Measurements from ENCODE around the gene CASKIN2. TPM values are rescaled to one million over a fixed set of nuclear protein-coding genes. Genes with fewer than 3 reads are reported as not detected.
"Not testable (repeated sequence)": the region's sequence is repeated elsewhere in the genome, so short reads cannot be mapped to it uniquely, and the experiment has no call there.

Gene CASKIN2
- total RNA-seq, 1 experiment from 2014 or later = 8.4 TPM

DNA sequence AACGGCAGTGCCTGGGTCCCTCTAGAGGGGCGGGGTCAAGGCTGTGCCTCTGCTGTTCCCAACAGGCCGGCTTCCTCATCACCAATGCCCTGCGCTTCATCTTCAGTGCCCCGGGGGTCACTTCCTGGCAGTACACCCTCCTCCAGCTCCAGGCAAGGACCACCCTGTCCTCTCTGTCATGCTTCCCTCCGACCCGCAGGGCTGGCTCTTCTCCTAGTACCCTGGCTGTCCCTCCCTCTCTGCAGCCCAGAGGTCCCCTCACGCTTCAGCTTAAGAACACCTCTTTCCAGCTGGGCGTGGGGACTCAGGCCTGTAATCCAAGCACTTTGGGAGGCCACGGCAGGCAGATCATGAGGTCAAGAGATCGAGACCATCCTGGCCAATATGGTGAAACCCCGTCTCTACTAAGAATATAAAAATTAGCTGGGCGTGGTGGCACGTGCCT is 25.8 kb downstream of the CASKIN2 start:
- DNase-seq (ENCODE audit: low spot score) = no peak

DNA sequence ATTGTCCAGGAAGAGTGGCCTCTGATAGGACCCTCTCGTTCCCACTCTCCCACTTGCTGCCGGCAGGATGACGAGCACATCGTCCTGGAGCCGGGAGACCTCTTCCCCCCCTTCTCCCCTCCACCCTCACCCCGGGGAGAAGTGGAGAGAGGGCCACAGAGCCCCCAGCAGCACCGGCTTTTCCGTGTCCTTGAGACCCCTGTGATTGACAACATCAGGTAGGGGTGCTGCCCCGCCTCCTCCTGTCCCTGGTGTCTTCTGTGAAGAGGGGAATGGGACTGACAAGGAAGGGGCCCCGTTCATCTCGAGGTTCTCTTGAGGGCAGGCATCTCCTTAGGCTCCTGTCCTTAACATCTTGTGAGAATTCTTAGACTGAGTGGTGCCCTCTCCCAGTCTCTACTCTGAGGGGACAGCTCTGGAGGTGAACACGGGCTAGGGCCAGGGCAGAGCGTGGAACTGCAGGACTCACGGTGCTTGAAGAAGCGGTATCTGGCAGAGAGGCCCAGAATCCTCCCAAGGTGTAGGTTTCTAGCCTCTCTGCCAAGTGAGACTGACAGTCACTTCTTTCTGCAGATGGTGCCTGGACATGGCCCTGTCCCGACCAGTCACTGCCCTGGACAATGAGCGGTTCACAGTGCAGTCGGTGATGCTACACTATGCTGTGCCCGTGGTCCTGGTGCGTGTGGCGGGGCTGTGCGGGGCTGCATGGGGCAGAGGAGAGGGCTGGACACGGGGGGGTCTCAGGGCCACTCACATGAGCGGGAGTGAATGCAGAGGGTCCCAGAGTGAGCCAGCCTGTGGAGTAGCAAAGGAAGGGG is 26.4 kb downstream of the CASKIN2 start:
- no peak for DNase-seq (ENCODE audit: low spot score)

DNA sequence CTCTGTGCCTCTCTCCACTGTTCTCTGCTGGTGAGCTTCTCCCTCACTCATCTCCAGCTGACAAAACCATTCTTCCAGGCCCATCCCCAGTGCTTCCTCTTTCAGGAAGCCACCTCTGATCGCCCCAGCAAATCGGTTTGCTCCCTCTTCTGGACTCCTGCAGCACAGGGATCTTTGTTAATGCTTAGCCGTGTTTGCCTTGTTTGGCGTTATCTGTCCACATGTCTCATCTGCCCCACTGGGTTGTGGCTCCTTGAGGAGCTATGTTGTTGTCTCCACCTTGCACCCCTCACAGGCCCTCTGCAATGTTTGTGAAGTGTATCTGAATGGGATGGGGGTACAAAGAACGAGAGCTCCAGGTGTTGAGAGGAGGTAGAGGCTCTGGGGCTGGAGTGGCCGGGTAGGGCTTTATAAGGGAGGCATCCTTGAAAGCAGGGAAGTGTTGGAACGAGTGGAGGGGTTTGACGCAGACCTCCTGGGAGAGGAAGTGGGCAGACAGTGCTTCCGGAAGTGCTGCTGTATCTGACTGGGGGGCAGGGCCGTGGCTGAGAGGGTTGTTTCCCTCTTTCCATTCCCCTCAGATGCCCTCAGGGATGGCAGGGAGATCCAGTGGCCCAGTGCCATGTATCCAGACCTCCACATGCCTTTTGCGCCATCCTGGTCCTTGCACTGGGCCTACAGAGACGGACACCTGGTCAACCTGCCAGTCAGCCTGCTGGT is 27.8 kb downstream of the CASKIN2 start:
- no peak for DNase-seq (ENCODE audit: low spot score)

DNA sequence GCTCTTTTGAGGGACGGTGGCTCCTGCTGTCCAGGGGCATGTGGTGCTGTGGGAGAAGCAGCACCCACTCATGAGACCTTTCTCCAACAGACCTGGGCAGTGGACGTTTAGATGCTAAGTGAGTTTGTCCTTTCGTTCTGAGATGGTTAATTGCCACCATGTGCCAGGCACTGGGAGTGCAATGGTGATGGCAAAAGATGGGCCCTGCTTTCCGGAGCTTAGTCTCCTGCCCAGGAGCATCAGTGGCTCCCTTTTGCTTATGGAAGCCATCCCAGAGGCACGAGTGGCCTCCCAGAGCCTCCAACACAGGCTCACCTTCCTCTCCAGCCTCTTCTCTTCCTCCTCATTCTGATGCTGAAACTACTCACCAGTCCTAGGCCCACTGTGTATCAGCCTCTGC is 28.4 kb downstream of the CASKIN2 start:
- DNase-seq (ENCODE audit: low spot score) = no peak

DNA sequence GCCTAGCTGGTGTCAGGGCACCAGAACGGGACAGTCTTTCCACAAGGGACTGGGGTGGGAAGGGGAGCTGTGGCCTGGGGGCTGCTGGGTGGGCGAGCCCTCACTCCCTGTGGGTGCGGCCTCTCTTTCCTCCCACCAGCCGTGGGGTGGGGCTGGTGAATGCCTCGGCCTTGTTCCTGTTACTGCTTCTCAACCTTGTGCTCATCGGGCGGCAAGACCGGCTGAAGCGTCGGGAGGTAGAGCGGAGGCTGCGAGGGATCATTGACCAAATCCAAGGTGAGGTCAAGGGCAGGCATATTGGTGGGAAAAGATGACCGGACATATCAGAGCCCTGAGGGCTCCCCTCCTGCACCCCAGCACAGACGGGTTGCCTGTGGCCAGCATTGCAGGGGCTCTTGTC is 29.2 kb downstream of the CASKIN2 start:
- no peak for DNase-seq (ENCODE audit: low spot score)

DNA sequence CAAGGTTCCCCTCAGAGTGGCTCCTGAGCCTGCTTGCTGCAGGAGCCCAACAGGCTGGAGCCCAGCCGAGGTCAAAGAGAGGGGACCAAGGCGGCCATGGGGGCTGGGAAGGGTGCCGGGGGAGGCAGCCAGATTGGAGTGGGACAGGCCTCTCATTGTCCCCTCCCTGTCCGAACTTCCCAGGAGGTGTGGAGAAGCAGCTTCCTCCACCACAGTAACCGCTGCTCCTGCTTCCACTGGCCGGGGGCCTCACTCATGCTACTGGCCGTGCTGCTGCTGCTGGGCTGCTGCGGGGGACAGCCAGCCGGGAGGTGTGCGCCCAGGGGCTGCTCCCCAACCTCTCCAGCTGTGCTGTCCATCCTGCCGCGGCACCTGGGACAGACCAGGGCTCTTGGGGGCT is 29.6 kb downstream of the CASKIN2 start:
- DNase-seq (ENCODE audit: low spot score) = no peak

DNA sequence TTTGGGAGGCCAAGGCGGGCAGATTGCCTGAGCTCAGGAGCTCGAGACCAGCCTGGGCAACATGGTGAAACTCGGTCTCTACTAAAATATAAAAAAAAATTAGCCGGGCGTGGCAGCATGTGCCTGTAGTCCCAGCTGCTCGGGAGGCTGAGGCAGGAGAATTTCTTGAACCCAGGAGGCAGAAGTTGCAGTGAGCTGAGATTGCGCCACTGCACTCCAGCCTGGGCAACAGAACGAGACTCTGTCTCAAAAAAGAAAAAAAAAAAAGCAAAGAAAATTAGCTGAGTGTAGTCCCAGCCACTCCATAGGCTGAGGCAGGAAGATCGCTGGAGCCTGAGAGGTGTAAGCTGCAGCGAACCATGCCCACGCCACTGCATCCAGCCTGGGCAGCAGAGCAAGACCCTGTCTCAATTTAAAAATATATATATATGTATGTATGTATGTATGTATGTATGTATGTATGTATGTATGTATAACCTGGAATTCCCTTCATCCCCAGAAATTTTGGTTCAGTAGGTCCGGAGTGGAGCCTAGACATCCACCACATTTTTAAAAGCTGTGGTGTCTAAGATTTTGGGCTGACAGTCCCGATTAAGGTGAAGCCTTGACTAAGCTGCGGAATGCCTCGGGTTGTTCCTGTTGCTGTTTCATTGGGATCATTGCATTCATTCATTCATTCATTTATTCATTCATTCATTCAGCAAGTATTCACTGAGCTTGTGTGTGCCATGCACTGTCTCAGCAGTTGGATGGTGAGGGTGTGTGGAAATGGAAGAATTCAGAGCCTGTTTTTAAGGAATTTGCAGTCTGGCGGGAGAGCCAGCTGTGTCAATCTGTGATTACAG is 33.0 kb downstream of the CASKIN2 start:
- DNase-seq (ENCODE audit: low spot score) = no peak

DNA sequence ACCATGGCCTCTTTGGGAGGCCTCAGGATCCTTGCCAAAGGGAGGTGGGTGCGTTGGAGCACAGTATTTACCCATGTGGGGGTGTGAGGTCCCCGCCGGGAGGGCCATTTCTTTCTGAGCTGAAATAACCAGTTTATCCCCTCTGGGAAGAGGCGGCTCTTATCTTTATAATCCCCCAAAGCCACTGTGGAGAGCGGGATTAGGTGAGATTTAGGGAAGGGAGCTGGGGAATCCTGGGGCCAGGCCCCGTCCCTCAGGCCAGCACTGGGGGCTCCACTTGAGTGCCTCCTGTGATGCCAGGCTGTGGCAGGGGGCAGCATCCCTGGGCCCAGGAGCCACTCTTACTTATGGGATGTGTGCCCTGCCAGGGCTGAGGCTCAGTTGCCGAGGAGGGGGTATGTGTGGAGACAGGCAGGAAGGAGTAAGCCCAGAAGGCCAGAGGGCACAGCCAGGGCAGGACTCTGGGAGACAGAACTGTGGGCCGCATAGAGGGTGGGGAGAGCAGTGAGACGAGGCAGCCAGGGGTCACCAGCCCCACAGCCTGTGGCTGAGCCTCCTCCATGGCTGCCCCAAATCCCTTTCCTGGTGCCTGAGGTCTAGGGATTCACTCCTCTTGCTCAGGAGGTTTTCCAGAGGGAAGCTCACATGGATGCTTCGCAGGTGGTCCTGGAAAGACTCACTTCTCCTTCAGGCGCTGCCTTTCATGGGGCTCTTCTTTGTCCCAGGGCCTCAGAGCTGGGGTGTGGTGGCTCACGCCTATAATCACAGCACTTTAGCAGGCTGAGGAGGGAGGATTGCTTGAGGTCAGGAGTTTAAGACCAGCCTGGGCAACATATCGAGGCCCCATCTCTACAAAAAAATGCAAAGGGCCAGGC is 33.9 kb downstream of the CASKIN2 start:
- DNase-seq (ENCODE audit: low spot score) = no peak

DNA sequence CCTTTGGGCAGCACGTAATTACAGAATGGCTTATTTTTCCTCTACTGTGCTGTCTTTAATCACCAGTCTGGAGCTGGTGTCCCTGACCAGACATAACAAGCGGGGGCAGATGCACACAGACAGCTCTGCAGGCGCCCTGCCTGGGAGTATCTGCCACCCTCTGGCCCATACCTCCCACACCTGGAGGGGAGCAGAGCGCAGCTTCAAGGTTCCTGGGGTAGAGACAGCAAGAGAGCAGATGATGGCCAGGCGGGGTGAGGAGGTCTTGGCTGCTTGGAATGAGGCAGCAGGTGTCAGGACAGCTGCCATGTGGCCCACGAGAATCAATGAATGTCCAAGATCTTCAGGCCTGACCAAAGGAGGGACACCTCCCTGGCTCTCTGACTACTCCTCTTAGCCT is 35.1 kb downstream of the CASKIN2 start:
- no peak for DNase-seq (ENCODE audit: low spot score)

DNA sequence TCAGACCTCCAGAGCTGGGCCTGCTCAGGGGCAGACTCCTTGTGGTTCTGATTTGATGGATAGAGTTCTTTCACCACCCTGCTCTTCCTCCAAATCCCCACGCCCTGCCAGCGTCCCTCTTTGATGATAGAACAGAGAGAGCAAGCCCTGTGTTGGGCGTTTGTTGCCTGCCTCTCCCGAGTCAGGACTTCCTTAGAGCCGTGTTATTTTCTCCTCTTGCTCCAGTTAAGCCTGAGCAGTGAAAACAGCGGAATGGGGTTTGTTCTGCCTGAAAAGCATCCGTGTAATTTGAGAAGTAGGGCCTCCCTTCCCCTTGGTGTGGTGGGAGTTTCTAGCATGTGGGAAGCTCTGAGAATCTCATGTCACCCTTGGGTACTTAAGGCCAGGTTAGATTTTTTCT is 36.8 kb downstream of the CASKIN2 start:
- no peak for DNase-seq (ENCODE audit: low spot score)

DNA sequence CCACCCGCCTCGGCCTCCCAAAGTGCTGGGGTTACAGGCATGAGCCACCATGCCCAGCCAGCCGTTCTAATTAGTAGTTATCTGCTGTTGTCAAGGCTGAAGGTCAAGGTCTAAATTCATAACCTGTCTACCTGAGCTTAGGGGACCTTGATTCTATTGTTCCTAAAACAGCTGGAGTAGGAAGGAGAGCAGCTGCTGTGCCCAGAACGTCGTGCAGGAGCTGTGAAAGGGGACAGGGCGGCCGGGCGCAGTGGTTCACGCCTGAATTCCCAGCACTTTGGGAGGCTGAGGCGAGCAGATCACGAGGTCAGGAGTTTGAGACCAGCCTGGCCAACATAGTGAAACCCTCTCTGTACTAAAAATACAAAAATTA is 37.9 kb downstream of the CASKIN2 start:
- not testable (repeated sequence) for DNase-seq (ENCODE audit: low spot score)

DNA sequence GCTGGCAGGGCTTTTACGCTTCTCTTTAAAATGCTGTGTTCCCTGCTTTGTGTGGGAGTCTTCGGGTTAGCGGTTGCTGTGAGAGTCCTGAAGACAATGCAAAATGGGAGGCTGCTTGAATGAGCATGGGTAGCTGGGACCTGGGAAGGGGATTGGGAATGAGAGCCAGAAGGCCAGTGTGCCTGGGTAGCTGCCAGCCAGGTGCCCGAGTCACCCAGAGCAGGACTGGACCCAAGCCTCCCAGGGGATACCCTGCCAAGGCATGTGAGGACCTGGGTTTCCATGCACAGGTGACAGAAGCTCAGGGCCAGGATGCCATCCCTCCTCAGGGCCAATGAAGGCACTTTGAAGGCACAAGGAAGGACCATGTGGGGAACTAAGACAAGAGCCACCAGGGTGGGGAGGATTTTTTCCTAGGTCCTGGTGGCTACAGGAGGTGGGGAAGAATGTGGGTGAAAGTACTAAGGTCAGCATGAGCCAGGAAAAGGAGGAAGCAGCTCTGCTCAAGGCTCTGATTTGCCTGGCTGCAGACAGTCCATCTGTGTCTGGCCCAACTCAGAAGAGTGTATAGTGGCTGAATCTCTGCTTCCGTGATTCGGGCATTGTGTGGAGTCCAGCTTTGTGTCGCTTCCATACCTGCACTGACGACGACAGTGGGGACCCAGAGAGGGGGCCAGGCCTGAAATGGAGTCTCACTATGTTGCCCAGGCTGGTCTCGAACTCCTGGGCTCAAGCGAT is 38.4 kb downstream of the CASKIN2 start:
- DNase-seq (ENCODE audit: low spot score) = no peak

DNA sequence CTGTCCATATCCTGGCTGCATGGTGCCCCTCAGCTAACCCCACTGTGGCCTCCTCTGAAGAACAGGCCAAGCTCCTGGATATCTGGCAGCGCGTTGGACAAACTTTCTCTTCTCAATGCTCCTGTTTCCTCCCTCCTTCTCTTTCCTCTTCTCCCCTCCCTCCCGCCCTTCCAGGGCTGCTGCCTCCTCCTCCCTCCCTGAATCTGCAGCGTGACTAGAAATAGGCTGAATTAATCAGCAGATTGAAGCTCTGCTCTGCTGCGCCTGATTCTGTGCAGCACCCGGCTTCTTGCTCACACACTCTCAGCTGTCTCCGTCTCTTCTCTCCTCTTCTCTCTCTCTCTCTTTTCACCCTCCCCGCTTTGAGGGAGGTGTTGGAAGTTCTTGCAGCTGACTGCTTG is 39.1 kb downstream of the CASKIN2 start:
- DNase-seq (ENCODE audit: low spot score) = no peak

DNA sequence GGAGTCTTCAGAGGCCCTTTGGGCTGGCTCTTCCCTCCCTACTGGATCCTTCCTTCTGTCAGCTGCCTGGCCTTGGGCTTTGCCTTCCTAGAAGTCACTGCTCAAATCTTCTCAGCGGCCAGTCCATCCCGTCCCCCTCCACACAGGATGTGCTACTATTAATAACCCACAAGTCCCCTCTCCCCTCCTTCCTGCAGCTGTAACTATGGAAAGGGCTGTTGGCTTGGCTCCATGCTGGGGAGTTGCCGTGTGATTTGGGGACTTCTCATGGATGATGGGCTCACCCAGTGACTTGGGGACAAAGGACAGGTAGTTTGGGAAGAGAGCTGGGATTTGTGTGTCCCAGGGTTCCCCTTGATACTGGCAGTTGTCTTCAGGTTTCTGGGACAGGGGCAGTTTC is 39.5 kb downstream of the CASKIN2 start:
- no peak for DNase-seq (ENCODE audit: low spot score)

DNA sequence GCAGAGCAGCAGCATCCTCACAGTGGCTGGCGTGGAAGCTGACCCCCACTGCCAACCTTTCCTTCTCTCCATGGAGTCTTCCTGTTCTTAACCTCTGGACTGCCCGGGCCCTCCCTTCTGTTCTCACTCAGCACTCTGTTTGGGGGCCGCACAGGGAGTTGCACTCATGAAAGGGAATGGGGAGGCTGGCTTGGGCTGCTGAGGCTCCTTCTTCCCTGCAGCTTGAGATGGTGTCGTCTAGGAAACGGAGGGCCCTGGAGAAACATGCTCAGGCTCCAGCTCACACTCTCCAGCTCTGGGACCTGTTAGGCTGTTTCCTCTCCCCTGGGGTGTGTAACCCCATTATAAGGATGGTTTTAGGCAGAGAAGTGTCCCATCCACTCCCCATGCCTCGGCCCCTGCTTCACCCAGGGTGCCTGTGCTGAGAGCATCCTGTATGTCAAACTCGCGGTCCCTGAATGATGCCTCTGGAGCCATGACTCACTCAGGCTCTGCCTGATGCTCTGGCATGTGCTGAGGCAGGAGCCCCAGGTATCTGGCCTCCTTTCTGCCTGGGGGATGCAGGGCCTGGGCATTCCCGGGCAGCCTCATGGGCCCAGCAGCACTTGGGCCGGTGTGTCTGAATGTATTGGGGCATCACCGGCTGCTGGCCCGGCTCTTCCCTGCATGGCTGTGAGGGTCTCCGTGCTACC is 40.0 kb downstream of the CASKIN2 start:
- DNase-seq (ENCODE audit: low spot score) = no peak

DNA sequence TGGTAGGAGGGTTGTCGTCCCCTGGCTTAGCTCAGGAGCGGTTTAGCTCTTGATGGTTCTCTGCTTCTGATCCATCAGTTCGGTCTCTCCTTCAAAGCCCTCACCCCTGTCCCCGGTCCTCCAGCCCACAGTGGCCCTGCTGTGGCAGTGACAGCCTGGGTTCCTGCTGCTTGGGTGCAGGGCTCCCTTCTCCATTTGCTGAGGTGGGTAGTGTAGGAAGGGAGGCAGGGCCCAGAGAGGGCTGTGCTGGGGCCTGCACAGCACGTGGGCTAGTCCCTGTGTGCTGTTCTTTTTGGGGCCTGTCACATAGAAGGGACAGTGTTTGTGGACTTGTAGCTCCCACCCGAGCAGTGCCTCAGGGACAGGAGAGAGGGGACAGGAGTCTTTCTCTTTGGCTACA is 40.6 kb downstream of the CASKIN2 start:
- DNase-seq (ENCODE audit: low spot score) = no peak

DNA sequence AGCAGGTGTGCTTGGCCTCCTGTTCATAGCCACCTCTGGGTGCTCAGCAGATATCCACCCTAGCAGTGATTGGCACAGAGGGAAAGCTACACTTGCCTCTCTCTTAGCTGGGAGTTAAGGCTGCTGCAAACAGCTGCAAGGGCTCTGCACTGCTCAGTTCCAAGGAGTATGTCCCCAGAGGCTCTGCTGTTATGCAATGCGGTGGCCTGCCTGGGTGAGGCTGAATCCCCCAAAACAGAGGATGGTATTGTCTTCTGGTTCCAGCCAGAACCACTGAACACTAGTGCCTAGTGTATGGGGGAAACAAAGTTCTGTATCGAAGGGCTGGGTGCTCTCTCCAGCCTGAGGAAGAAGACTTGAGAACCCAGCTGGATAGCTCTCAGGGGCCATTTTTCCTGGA is 42.1 kb downstream of the CASKIN2 start:
- DNase-seq (ENCODE audit: low spot score) = no peak

DNA sequence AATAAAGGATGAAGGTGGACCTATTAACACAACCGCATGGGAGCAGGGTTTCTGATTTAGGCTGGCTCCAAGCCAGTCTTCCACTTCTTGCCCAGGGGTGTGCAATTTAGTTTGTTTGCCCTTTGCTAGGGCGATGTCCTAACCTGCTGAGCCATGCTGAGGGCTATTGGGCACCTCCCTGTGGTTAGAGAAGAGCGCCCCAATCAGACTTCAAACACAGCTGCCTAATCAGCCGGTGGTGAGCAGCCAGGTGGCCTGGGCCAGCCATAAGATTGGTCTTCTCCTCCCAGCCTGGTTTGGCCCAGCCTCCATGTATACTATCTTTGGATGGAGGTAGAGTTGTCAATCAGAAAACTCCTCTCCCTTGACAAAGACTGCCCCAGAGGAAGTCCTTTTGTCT is 43.2 kb downstream of the CASKIN2 start:
- DNase-seq (ENCODE audit: low spot score) = no peak

DNA sequence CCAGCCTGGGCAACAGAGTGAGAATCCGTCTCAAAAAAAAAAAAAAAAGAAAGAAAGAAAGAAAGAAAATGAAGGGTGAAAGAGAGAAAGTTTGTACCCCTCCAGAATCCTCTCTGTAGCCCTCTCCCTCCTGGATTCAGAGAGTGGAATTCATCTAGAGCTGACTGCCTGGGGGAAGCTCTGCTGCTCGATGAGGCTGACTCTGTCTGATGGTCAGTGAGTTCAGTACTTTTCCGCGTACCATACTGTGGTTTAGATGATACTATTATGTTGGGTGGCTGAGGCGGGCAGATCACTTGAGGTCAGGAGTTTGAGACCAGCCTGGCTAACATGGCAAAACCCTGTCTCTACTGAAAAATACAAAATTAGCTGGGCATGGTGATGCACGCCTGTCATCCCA is 44.1 kb downstream of the CASKIN2 start:
- no peak for DNase-seq (ENCODE audit: low spot score)

DNA sequence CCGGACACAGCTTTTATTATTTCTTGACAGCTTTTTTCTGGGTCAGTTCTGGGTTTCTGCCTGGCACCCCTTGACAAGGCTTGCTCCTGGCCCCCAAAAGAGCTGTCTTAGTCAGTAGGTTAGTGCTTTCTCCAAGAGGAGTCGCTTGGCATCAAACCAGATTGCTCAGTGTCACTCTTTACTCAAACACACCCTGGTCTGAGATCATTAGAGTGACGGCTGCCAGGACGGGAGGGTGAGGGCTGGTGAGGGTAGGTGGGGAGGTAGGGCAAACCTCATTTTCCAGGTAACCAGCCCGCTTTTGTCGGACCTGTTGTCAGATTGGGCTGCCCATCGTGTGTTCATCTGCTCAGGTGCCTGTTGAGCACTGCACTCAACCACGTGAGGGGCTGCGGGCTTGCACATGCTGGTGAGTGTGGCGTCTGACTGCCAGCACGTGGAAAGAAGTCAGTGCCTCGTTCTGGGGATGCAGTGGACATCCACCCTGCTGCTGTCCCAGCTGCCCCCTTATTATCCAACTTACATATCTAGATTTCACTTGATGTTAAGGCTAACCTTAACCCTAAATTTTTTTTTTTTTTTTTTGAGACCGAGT is 46.5 kb downstream of the CASKIN2 start:
- no peak for DNase-seq (ENCODE audit: low spot score)
